Measurements from ENCODE around the gene PTPRS.

DNA sequence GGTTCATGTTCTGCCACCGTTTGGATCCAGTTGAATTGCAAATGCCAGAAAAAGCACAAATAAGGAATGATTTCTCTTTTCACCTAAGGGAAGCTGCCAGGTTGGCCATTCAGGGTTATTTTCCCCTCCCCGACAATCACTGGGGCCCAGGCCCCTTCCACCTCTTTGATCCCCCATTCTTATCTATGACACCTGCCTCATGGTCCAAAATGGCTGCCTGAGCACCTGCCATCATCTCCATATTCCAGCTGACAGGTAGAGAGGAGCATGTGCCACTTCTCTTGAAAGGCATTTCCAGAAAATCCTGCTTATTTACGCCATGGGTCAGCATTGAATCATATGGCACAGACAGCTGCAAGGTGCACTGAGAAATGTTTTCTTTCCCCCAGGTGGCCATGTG is 15.7 kb downstream of the PTPRS start:
- TF ChIP-seq, protein P1, sequence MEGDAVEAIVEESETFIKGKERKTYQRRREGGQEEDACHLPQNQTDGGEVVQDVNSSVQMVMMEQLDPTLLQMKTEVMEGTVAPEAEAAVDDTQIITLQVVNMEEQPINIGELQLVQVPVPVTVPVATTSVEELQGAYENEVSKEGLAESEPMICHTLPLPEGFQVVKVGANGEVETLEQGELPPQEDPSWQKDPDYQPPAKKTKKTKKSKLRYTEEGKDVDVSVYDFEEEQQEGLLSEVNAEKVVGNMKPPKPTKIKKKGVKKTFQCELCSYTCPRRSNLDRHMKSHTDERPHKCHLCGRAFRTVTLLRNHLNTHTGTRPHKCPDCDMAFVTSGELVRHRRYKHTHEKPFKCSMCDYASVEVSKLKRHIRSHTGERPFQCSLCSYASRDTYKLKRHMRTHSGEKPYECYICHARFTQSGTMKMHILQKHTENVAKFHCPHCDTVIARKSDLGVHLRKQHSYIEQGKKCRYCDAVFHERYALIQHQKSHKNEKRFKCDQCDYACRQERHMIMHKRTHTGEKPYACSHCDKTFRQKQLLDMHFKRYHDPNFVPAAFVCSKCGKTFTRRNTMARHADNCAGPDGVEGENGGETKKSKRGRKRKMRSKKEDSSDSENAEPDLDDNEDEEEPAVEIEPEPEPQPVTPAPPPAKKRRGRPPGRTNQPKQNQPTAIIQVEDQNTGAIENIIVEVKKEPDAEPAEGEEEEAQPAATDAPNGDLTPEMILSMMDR (IDR thresholded peaks at IDR 0.05): no peak
- no peak for TF ChIP-seq POLR2A (IDR thresholded peaks at IDR 0.05)
